ENCODE results near the gene ARSB.
"Not testable (repeated sequence)": the region's sequence is repeated elsewhere in the genome, so short reads cannot be mapped to it uniquely, and the experiment has no call there.

Gene ARSB

GRCh38 chr5:78912085-78912771 is 72.9 kb downstream of the ARSB start:
- Histone ChIP-seq H3K27ac (replicated peaks) (no peak overlapping the region; the same call in 1 of the 2 replicates), H3K27me3 (ENCODE audit: insufficient read depth, poor library complexity, severe bottlenecking) (no peaks in the 10 kb centered on the region), H3K4me3 (replicated peaks; ENCODE audit: insufficient read depth, low read length) (no peak overlapping the region)
- TF ChIP-seq GABPA (IDR thresholded peaks at IDR 0.05; ENCODE audit: low read depth) (no peak), REST (IDR thresholded peaks at IDR 0.05; ENCODE audit: insufficient replicate concordance, low read depth) (no peak), SPI1 (IDR thresholded peaks at IDR 0.05; ENCODE audit: borderline replicate concordance, low read depth) (no peak), POLR2AphosphoS5 (IDR thresholded peaks at IDR 0.05; ENCODE audit: low read depth) (no peak), CTCF (IDR thresholded peaks at IDR 0.05; ENCODE audit: insufficient read depth, low read length) (no peak)
- no peak for DNase-seq (ENCODE audit: low read depth in 1 of 2, low spot score in 1 of 2)

- H3K27ac ChIP-seq (replicated peaks): peak overlapping the region; percentile 85
- TF ChIP-seq SPI1 (IDR thresholded peaks at IDR 0.05; ENCODE audit: borderline replicate concordance, low read depth): peak; percentile 52; the same call in 1 of the 2 replicates
- DNase-seq (ENCODE audit: low read depth in 1 of 2, low spot score in 1 of 2): peak in 1 of 2 experiments; percentile 17
- H3K4me3 ChIP-seq (replicated peaks; ENCODE audit: insufficient read depth, low read length); H3K27me3 ChIP-seq (ENCODE audit: insufficient read depth, poor library complexity, severe bottlenecking): not testable (repeated sequence)
These were observed 75.7 kb downstream of the ARSB start for GRCh38 chr5:78909224-78909983.

GRCh38 chr5:78908173-78909061 is 76.7 kb downstream of the ARSB start:
- peak overlapping the region; percentile 85 for H3K27ac ChIP-seq (replicated peaks)
- H3K27me3 ChIP-seq (ENCODE audit: insufficient read depth, poor library complexity, severe bottlenecking): no peaks in the 10 kb centered on the region
- H3K4me3 ChIP-seq (replicated peaks; ENCODE audit: insufficient read depth, low read length): no peak overlapping the region
- DNase-seq (ENCODE audit: low read depth in 1 of 2, low spot score in 1 of 2): peak in 1 of 2 experiments; percentile 23
- TF ChIP-seq SPI1 (IDR thresholded peaks at IDR 0.05; ENCODE audit: borderline replicate concordance, low read depth) (peak; percentile 26; the same call in 1 of the 2 replicates), POLR2AphosphoS5 (IDR thresholded peaks at IDR 0.05; ENCODE audit: low read depth) (no peak), GABPA (IDR thresholded peaks at IDR 0.05; ENCODE audit: low read depth) (no peak), CTCF (IDR thresholded peaks at IDR 0.05; ENCODE audit: insufficient read depth, low read length) (no peak), REST (IDR thresholded peaks at IDR 0.05; ENCODE audit: insufficient replicate concordance, low read depth) (no peak)
